Spleen (tissue), 11 donors: ENCODE results near the gene HSPA1L. TPM values are rescaled to one million over a fixed set of nuclear protein-coding genes. Genes with fewer than 3 reads are reported as not detected.
A peak's percentile ranks its signal among the peaks of the same experiment; 100 is the strongest.
"Not testable (repeated sequence)": the region's sequence is repeated elsewhere in the genome, so short reads cannot be mapped to it uniquely, and the experiment has no call there.

Experiments used
- DNase-seq: peaks from one replicate; pipeline ENCODE4 v3.0.0-alpha.2; 2020
- H3K27ac ChIP-seq, 8 donors: fragments of 200-600 bp; sonication (generic) in 7 of 8; 1 replicate in 4 of 8; 2 replicates in 4 of 8; pipeline versions ENCODE4 v1.5.0 to v1.8.0; 2016 to 2021; ENCODE audit warnings: inconsistent platforms in 4 of 8, mild to moderate bottlenecking in 4 of 8, moderate library complexity in 1 of 8
- H3K27me3 ChIP-seq, 7 donors: fragments of 200-600 bp; sonication (generic) in 6 of 7; replicated peaks in 1 of 7; 1 replicate in 4 of 7; 2 replicates in 3 of 7; pipeline versions ENCODE4 v1.5.0 to v1.8.0; 2016 to 2021; ENCODE audit warnings: inconsistent platforms in 3 of 7, mild to moderate bottlenecking in 1 of 7
- H3K36me3 ChIP-seq, 6 donors: fragments of 200-600 bp; sonication (generic) in 5 of 6; 1 replicate in 4 of 6; 2 replicates in 2 of 6; pipeline versions ENCODE4 v1.5.0 to v1.8.0; 2016 to 2021; ENCODE audit warnings: inconsistent platforms in 2 of 6
- H3K4me1 ChIP-seq, 6 donors: fragments of 200-600 bp; sonication (generic) in 5 of 6; 1 replicate in 3 of 6; 2 replicates in 3 of 6; pipeline versions ENCODE4 v1.5.0 to v1.8.0; 2016 to 2021; ENCODE audit warnings: inconsistent platforms in 3 of 6
- H3K4me3 ChIP-seq, 8 donors: fragments of 200-600 bp; sonication (generic) in 7 of 8; 1 replicate in 4 of 8; 2 replicates in 4 of 8; pipeline versions ENCODE4 v1.5.0 to v1.8.0; 2016 to 2021; ENCODE audit warnings: inconsistent platforms in 4 of 8, mild to moderate bottlenecking in 4 of 8, moderate library complexity in 2 of 8
- H3K9me3 ChIP-seq, 8 donors: fragments of 200-600 bp; sonication (generic) in 7 of 8; 1 replicate in 4 of 8; 2 replicates in 4 of 8; pipeline versions ENCODE4 v1.5.0 to v1.8.0; 2016 to 2021; ENCODE audit warnings: inconsistent platforms in 4 of 8
- CTCF ChIP-seq, 11 experiments: fragments of 200-600 bp in 7 of 11; fragments of 450-650 bp in 4 of 11; sonication (generic) in 4 of 11; IDR thresholded peaks in 8 of 11; conservative IDR thresholded peaks in 3 of 11; 1 replicate in 7 of 11; 2 replicates in 4 of 11; pipeline versions ENCODE4 v1.4.0 to v1.8.0; 2016 to 2021; ENCODE audit warnings: antibody characterized with exemption in 11 of 11, inconsistent platforms in 4 of 11, mild to moderate bottlenecking in 1 of 11
- POLR2A ChIP-seq, 3 donors: fragments of 450-650 bp; IDR thresholded peaks; one replicate each; pipeline ENCODE4 v1.5.1; 2017; ENCODE audit warnings: antibody characterized with exemption in 3 of 3, mild to moderate bottlenecking in 1 of 3
- POLR2AphosphoS5 ChIP-seq, 3 donors: sonication (generic); formaldehyde crosslinking; IDR thresholded peaks; one replicate each; pipeline ENCODE4 v1.5.1; 2017; ENCODE audit warnings: antibody characterized with exemption in 3 of 3
- WGBS, 5 donors: extraction: QIAGEN DNeasy Blood & Tissue Kit in 3 of 5; methylation state at CpG; one replicate each; pipeline versions ENCODE4 v1.1.5 to v1.1.7; 2013 to 2018; 5-methylcytosine and 5-hydroxymethylcytosine counted together
- intact Hi-C: fragments of 100-400 bp; cut with DNase I; formaldehyde crosslinking; loops from one replicate; pipeline ENCODE4 v1.15.0; 2023; ENCODE audit warnings: low total_unique reads
- polyA plus RNA-seq, 3 donors: library from polyadenylated mRNA; stranded (reverse); fragments of 200-250 nt; gene quantifications; one replicate each; pipeline ENCODE4 v1.2.1, GENCODE V29; 2013
- total RNA-seq, 7 donors: library from RNA; depleted of rRNA in 3 of 7; stranded (reverse); fragments of >200 nt in 3 of 7; fragmentation: NEBNext Ultra II Directional in 4 of 7; extraction: Animal tissue kit (Norgen Biotek cat#: 25700) in 4 of 7; gene quantifications; one replicate each; pipeline versions ENCODE4 v1.1.0 to v1.2.1, GENCODE V29; 2016 to 2021
- donor health status: healthy with polysubstance abuse.
- donor health status: DM: no; HTN: no; CAD: no; lungs with moderate emphysema.
- donor health status: DM: no; HTN: no; CAD: no.
- donor health status: Bipolar disorder and iron deficiency.
- donor health status: healthy.
- donor health status: DM: no; HTN: no; CAD: no.
- donor health status: DM: yes; HTN: yes; CAD: no.

The HSPA1L gene
- total and polyA plus RNA-seq, 10 donors = 0.93 to 3.7 (median 2.9) TPM

GRCh38 chr6:31794866-31795615, 20.0 kb downstream of the HSPA1L start:
- intact Hi-C loops = loop anchor here (10.0 kb wide), 1 partner anchor 60 kb away; the partner anchor contains the start of gene CLIC1
- H3K4me1 ChIP-seq = peaks cover 18 to 84% (median 63%) of the 10 kb centered on the region in 6 donors
- no peaks in the 10 kb centered on the region for H3K27me3 ChIP-seq
- DNase-seq = peak; percentile 84
- H3K36me3 ChIP-seq = peaks cover 0 to 34% (median 14%) of the 10 kb centered on the region in 6 donors
- 1 to 3% (median 1%) methylated on average over 38 to 44 of the region's 44 CpGs for WGBS, 5 donors
- H3K4me3 ChIP-seq = peak overlapping the region; percentile 74 to 98 (median 90)
- TF ChIP-seq POLR2AphosphoS5 (IDR thresholded peaks at IDR 0.05) (no peak), POLR2A (IDR thresholded peaks at IDR 0.05) (no peak), CTCF (IDR thresholded peaks at IDR 0.05 in 8 of 11, conservative IDR thresholded peaks at IDR 0.05 in 3 of 11) (no peak)
- H3K9me3 ChIP-seq = no peaks in the 10 kb centered on the region
- H3K27ac ChIP-seq = peak overlapping the region; percentile 91 to 100 (median 96)

- peak overlapping the region; percentile 91 to 100 (median 96) for H3K27ac ChIP-seq
- no peaks in the 10 kb centered on the region for H3K27me3 ChIP-seq
- TF ChIP-seq CTCF (IDR thresholded peaks at IDR 0.05 in 8 of 11, conservative IDR thresholded peaks at IDR 0.05 in 3 of 11) = no peak
- no peak for TF ChIP-seq POLR2AphosphoS5 (IDR thresholded peaks at IDR 0.05)
- peak in 1 of 3 donors; percentile 11 for TF ChIP-seq POLR2A (IDR thresholded peaks at IDR 0.05)
- peak overlapping the region; percentile 74 to 98 (median 90) for H3K4me3 ChIP-seq
- no peaks in the 10 kb centered on the region for H3K9me3 ChIP-seq
- DNase-seq = no peak
- intact Hi-C loops = loop anchor here (10.0 kb wide), 1 partner anchor 60 kb away; the partner anchor contains the start of gene CLIC1
- H3K36me3 ChIP-seq = peaks cover 0 to 40% (median 14%) of the 10 kb centered on the region in 6 donors
- peaks cover 18 to 91% (median 68%) of the 10 kb centered on the region in 6 donors for H3K4me1 ChIP-seq
- WGBS, 5 donors = 14 to 33% (median 16%) methylated on average over 7 of the region's 7 CpGs
Observed at GRCh38 chr6:31794294-31794865, 20.7 kb downstream of the HSPA1L start.

GRCh38 chr6:31793927-31794245, 21.2 kb downstream of the HSPA1L start:
- H3K9me3 ChIP-seq, DNase-seq, H3K27me3 ChIP-seq: not testable (repeated sequence)
- intact Hi-C loops = loop anchor here (10.0 kb wide), 1 partner anchor 59 kb away; the partner anchor contains the start of gene CLIC1
- H3K36me3 ChIP-seq = peaks cover 0 to 42% (median 14%) of the 10 kb centered on the region in 6 donors
- H3K27ac ChIP-seq = peak overlapping the region in 6 of 8 donors; percentile 91 to 100 (median 96)
- 87 to 96% (median 91%) methylated on average over 6 of the region's 6 CpGs for WGBS, 5 donors
- H3K4me1 ChIP-seq = peaks cover 18 to 94% (median 73%) of the 10 kb centered on the region in 6 donors
- H3K4me3 ChIP-seq = peak overlapping the region in 2 of 8 donors; percentile 74 to 90

GRCh38 chr6:31792761-31793171, 22.3 kb downstream of the HSPA1L start:
- H3K4me3 ChIP-seq = no peak overlapping the region
- H3K4me1 ChIP-seq = peaks cover 13 to 94% (median 72%) of the 10 kb centered on the region in 6 donors
- WGBS, 5 donors = 68 to 75% (median 71%) methylated on average over 12 of the region's 12 CpGs
- no peaks in the 10 kb centered on the region for H3K9me3 ChIP-seq
- TF ChIP-seq CTCF (IDR thresholded peaks at IDR 0.05 in 8 of 11, conservative IDR thresholded peaks at IDR 0.05 in 3 of 11) (no peak), POLR2A (IDR thresholded peaks at IDR 0.05) (no peak), POLR2AphosphoS5 (IDR thresholded peaks at IDR 0.05) (no peak)
- peak overlapping the region in 2 of 8 donors; percentile 57 to 59 for H3K27ac ChIP-seq
- intact Hi-C loops = loop anchor here (10.0 kb wide), 1 partner anchor 58 kb away; the partner anchor contains the start of gene CLIC1
- no peak for DNase-seq
- no peaks in the 10 kb centered on the region for H3K27me3 ChIP-seq
- peaks cover 0 to 48% (median 14%) of the 10 kb centered on the region in 6 donors for H3K36me3 ChIP-seq
